Measurements from ENCODE around the gene TMEM50B.
"Not testable (repeated sequence)": the region's sequence is repeated elsewhere in the genome, so short reads cannot be mapped to it uniquely, and the experiment has no call there.

TMEM50B gene

DNA sequence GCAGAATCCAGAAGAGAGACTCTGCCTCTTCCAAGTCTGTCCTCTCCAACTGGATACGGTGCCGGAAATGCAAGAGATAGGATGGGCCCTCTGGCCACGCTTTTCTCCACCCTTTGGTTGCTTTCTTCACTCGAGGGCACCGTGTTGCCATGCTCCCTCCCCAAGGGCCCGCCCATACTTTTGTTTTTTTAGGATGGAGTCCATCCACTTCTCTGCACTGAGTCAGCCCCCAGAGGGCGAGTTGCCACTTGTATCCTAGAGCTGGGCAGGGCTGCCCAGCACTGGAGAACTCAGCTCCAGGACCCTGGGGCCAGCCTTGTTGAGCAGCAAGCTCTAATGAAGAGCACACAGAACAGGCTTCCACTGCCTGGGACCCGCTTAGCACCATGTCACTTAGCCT, 51.1 kb downstream of the TMEM50B start:
- no peak for DNase-seq (ENCODE audit: low read depth in 2 of 2)

DNA sequence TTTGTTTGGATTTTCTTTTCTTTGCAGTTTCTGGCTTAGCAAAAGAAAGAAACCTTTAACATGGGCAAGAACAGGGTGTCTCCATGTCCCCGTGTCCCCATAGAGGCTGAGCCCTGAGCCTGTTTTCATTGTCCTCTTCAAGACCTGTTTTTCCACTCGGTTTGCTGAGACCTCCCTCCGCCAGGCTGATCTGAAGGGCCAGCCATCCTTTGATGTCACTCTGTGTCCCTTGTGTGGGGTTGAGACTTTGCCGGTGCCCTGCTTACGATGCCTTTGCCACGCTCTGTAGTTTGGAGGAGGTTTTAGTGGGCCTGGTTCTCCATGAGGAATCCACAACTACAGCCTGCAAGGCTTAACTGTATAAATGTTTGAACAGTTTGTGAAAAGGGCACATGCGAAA, 52.7 kb downstream of the TMEM50B start:
- DNase-seq (ENCODE audit: low read depth in 2 of 2) = no peak

DNA sequence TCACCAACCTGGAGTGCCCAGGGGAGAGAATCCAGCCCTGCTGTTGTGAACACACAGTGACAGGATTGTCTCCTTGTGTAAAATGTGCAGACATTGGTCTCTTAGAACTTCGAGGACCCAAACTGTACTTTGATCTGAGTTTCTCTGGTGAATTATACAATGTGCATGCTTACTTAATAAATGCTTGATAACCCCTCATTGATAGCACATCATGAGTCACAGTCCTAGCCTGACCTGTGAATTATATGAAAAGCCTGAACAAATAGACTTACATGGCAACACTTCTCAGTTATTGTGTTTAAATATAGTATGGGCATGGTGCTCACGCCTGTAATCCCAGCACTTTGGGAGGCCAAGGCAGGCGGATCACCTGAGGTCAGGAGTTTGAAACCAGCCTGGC, 53.9 kb downstream of the TMEM50B start:
- DNase-seq (ENCODE audit: low read depth in 2 of 2) = no peak

DNA sequence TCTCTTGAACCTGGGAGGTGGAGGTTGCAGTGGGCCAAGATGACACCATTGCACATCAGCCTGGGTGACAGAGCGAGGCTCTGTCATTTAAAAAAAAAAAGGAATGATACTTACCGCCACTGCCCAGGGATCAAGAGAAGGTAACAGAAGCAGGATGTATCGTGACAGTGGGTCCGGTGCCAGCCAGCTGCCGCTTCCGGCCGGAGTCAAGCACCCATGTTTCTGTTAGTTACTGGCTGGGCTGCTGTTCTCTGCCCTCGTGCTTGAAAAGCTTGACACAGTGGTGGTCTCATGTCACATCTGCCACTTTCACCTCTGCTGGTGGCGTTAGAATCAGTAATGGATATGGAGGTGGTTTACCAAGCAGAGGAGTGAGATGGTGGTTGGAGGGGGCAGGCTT, 55.6 kb downstream of the TMEM50B start:
- no peak for DNase-seq (ENCODE audit: low read depth in 2 of 2)

DNA sequence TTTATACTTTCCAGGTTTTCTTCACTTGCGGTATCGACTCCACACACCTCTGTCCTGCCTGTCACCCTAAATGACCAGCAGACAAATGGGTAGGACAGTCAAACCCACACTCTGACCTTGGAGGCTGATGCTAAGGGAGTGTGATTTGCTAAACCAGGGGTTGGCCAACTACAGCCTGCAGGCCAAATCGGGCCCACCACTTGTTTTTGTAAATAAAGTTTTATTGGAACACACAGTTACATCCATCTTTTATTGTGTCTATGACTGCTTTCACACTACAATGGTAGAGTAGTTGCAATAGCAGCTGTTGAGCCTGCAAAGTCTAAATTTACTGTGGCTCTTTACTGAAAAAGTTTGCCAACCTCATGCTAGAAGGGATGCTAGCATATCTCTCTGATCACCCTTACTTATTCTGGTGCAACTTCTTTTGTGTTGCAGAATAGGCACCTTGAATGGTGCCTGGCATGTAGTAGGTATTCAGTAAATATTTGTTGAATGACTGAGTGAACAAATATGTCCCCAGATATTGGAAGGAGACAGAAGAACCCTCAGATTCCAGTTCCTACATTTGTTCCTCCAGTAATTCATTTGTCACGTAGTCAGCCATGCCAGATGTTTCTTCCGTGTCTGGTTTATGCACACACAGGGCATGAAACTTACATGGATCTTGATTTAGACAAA, 57.9 kb downstream of the TMEM50B start:
- no peak for DNase-seq (ENCODE audit: low read depth in 2 of 2)

DNA sequence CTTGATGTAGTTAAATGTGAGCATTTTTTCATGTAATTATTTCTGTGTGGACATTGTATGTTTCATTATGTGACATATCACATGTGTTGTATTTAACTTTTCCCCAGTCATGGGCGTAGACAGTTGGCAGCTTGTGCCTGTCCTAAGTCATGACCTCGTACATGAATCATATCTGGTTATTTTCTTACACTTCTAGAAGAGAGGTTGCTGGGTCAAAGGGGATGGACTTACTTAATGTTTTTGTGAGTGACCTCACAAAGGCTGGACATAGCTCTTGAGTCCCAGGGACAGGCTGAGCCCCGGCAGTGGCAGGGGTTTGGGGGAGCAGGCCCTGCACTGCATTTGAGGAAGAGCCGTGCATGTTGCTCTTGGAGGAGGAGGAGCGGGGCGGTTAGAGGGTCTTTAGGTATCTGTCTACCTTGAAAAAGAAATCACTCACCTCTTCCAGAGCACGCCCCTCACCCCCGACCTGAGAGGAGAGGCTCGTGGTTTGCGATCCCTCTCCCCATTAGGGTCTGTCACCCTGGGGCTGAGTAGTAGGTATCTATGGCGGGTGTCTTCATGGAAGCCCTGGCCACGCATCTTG, 60.1 kb downstream of the TMEM50B start:
- no peak for DNase-seq (ENCODE audit: low read depth in 2 of 2)

DNA sequence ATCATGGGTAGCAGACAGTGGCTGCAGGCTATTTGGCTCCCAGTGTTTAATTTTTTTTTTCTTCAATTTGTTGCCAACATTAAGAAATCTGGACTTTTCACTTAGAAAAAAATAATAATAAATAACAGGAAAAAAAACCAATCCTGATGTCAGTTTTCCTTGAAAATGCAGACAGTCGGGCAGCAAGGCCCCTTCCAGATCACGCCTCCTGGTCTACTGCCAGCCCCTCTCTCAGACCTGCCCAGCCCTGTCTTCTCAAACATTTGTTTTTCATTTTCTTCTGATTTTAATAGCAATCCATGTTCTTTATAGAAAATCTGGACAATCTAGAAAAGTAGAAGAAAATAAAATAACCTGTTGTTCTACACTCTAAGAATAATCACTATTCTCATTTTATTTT, 61.1 kb downstream of the TMEM50B start:
- DNase-seq (ENCODE audit: low read depth in 2 of 2) = no peak

DNA sequence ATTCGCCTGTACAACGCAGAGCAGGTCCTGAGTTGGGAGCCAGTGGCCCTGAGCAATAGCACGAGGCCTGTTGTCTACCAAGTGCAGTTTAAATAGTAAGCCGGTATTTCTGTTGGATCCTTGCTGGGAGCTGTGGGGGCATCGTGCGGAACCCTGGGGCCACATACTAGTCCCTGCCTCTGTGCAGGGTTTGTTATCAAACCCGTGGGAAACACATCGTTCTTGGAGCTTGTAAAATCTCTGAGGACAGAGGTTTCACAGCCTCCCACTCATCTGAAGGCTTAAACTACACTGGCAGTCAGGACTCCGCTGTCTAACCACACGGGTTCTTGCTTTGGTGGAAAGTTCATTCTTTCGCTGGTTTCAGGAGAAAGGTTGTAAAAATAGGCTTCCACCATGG, 64.8 kb downstream of the TMEM50B start:
- DNase-seq (ENCODE audit: low read depth in 2 of 2) = no peak

DNA sequence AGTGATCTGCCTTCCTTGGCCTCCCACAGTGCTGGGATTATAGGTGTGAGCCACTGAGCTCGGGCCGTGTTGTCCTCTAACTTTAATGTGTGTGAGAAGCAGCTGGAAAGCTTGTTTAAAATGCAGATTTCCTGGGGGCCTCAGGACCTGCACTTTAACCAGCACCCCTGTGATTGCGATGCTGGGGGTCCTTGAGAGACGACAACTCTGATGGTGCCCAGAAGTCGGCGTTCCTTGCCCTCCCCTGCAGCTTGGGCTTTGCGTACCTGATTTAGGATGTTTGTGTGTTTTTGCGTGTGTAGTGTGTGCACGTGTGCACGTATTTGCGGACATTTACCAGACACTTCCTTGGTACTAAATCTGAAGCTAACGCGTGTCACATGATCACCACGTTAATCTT, 65.7 kb downstream of the TMEM50B start:
- DNase-seq (ENCODE audit: low read depth in 2 of 2) = no peak

DNA sequence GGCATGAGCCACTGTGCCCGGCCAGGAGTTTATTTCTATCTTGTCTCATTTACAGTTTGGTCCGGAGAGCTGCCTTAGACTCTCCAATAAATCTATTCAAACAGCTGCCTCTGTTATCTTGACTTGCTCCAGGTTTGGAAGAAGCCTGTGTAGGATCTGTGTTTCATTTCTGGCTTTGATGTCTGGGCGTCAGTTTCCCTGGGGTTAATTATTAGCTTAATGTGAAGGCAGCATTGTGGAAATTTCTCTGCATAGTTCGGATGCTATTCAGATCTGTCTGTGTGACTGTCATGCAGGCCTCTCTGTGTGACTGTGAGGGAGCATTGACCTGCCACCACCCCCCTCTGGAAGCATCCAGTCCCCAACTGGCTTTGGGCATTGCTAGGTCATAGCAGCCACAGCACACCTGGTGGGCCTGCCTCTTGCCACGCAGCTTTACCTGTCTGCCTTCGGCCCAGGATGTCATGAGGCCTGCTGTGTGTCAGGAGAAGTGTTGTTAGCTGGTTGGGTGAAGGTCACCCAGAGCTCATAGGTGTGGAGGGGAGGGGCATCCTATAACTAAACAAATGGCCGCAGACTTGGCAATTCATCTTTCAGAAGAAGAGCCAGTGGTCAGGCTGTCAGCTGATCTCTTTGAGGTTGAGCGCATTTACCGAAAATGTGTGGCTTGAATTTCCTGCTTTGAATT, 66.8 kb downstream of the TMEM50B start:
- no peak for DNase-seq (ENCODE audit: low read depth in 2 of 2)

DNA sequence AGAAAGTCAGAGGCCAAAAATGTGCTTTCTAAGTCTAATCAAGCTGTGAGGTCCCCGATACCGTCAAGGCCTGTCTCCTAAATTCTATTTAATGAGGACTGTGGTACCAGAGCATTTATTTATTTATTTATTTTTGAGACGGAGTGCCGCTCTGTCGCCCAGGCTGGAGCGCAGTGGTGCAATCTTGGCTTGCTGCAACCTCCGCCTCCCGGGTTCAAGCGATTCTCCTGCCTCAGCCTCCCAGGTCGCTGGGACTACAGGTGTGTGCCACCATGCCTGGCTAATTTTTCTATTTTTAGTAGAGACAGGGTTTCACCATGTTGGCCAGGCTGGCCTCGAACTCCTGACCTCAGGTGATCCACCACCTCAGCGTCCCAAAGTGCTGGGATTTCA, 67.3 kb downstream of the TMEM50B start:
- DNase-seq (ENCODE audit: low read depth in 2 of 2) = not testable (repeated sequence)

DNA sequence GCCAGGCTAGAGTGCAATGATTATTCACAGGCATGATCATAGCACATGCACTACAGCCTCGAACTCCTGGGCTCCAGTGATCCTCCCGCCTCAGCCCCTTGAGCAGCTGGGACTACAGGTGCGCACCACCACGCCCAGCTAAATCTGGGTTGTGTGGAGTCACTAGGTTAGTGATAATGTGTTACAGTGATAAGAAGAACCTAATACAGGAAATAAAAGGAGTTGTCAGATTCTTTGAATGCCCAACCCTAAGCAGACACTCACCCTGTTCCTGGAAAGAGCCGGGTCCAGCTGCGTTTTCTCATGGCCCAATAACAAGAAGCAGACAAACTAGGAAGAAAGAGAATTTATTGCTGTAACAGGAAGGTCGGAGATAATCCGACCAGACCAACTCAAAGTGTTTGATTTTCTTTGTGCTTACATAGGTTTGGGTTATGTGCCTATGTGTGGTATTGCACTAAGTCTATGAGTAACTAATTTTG, 67.8 kb downstream of the TMEM50B start:
- no peak for DNase-seq (ENCODE audit: low read depth in 2 of 2)

DNA sequence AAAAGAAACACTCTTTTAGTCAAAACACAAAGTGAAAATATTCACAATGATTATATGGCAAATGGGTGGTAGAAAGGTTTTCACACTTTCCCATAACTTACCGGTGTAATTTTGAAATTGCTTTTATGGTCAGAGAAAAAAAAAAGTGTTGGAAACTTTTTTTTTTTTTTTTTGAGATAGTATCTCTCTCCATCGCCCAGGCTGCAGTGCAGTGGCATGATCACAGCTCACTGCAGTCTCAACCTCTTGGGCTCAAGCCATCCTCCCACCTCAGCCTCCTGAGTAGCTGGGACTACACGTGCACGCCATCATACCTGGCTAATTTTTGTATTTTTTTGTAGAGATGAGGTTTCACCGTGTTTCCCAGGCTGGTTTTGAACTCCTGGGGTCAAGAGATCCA, 73.3 kb downstream of the TMEM50B start:
- DNase-seq (ENCODE audit: low read depth in 2 of 2) = no peak

DNA sequence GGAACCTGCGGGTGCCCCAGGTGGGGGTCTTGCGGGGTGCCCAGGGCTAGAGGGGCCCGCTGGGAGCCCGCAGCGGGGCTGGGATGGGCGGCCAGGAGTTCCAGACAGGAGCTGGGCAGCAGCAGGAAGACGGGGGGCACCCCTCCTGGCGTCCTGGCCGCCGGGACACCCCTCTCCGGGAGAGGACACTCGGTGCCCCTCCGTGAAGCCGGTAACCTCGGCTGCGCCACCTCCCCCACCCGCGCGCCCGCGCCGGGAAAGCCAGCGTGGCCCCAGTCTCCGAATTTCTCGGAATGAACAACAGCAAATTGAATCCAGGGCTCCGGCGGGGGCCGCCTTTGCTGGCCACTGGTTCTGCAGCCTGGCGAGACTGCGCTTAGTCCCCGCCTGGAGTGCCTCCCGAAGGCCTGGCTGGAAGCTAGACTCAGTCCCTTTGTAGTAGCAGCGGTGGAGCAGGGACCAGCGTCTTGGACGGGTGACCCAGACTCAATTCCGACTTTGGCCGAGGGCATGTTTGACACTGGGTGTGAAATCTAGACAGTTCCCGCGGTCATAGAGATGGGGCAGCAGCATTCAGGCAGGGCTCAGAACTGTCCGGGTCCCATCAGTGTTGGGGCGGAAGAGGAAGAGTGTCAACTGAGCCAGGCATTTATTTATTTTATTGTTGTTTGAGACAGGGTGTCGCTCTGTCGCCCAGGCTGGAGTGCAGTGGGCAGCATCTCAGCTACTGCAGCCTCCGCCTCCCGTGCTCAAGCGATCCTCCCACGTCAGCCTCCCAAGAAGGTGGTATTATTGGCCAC, 75.8 kb downstream of the TMEM50B start:
- DNase-seq (ENCODE audit: low read depth in 2 of 2) = no peak

DNA sequence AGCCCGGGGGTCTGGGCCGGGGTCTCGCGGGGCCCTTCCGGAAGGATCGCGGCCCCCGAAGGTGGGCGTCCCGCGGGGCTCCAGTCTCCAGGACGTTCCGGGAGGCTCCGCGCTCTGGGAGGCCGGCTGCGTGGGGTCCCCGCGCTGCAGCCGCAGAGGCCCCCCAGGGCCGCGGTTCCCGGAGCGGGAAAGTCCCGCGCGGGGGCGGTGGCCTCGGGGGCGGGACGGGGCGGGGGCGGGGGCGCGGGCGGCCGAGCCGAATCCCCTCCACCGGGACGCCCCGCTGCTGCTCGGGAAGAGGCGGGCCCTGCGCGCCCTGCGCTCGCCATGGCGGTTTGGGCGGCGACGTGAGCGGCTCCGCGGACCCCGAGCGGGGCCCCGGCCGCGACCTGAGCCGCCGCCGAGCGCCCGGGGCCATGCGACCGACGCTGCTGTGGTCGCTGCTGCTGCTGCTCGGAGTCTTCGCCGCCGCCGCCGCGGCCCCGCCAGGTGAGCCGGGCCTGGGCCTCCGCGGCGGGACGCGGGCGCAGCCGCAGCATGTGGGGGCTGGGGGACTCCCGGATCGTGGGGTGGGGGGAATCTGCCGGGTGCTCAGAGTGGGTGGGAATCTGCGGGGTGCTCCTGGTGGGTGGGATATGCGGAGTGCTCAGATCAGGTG, 76.5 kb downstream of the TMEM50B start, which contains the start of gene IFNGR2:
Gene IFNGR2 (plus strand): TSS at position 286 of the 658 bp plus-strand sequence. CDS start 131 bp downstream, at position 417.
- no peak for DNase-seq (ENCODE audit: low read depth in 2 of 2)

DNA sequence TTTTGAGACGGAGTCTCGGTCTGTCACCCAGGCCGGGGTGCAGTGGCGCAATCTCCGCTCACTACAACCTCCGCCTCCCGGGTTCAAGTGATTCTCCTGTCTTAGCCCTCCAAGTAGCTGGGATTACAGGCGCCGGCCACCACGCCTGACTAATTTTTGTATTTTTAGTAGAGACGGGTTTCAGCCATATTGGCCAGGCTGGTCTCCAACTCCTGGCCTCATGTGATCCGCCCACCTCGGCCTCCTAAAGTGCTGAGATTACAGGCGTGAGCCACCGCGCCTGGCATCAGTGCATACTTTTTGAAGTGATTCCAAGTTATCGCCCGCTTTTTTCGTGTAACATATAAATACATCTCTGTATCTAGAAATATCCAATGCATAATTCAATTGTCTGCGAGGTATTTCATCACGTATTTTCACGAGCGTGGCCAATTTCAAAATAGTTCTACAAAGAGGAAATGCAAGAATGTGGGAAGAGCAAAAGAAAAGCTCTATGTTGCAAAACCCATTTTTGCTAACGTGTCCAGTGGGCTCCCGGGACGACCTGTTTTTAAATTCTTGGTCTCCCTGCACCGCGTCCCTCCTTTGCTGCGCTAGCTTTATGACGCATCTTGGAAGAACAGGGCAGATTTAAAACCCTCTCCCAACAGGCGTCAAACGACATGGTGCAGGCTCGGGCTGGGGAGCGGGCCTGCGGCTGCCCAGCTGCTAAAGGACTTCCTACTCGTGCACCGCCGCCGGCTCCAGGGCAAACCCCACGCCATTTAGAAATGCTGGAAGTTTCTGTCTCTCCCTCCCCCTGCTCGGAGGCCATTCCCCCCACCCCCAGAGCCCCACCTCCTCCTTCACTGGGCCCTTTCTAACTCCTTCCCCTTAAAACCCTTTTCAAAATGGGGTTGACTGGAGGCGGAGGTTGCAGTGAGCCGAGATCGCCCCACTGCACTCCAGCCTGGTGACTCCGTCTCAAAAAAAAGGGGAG, 77.5 kb downstream of the TMEM50B start:
- no peak for DNase-seq (ENCODE audit: low read depth in 2 of 2)

DNA sequence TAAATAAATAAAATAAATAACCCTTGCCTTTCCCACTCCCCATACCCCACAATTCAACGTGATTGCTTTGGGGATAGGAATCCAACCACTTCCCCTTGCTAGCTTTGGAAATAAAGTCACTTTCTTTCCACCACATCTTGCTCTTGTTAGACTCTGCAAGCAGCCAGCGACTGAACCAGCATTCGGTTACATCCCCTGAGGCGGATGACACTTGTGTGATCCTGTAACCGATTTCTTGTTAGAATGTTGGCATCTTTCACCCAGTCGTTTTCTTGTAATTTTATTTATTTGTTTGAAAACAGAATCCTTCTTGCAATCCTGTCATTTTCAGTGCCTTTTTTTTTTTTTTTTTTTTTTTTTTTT, 78.2 kb downstream of the TMEM50B start:
- no peak for DNase-seq (ENCODE audit: low read depth in 2 of 2)

Measured in activated CD4-positive, alpha-beta T cell treated with anti-CD3 and anti-CD28 coated beads for 24 hours (primary cell).